Measurements from ENCODE around the gene RAB11FIP4. TPM values are rescaled to one million over a fixed set of nuclear protein-coding genes. Genes with fewer than 3 reads are reported as not detected.

RAB11FIP4 gene
- total RNA-seq, 1 experiment from 2014 or later: 15.1 TPM

DNA sequence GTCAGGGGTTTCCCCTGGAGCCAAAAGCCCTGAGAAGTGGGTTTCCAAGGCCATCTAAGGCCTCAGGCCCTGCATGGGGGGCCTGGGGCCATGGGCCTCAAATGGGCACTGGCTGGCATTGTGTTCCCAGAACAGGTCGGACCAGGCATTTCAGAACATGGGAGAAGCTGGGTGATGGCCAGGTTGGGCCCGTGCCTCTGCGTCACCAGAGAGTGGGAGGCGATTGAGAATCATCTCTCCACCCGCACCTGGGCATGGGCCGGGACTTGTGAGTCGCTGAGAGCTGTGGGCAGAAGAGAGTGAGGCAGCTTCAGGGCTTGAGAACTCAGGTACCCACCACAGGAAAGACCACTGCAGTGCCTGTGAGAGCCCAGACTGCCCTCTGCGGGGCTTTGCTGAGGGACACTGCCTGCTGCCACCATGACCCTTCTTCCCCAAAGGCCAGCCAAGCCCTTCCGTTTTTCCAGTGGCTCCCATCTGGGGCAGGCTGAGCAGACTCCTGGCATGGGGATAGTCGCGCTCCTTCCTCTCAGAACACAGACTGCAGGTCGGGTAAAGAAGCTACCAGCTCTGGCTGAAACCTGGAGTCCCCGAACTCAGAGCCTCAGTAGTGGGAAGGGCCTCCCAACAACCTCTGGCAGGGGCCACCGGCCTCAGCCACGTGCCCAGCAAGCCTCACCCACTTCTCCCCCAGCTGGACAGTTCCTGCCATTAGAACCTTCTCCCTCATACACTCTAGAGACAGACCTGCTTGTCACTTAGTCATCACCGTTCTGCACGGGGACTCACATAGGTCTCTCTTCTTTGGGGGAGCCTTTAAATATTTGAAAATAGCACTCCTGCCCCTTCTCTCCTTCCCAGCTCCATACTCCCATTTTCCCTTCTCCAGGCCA is 1.6 kb downstream of the RAB11FIP4 start:
- intact Hi-C loops (cut with micrococcal nuclease): no loop called here
- Histone ChIP-seq H3K4me2 (ENCODE audit: low read length) (no peak overlapping the region), H4K20me1 (ENCODE audit: insufficient read depth) (no peaks in the 10 kb centered on the region), H3K4me3 (replicated peaks in 1 of 2; ENCODE audit: low read depth in 1 of 2, low read length in 2 of 2) (no peak overlapping the region), H3K79me2 (ENCODE audit: insufficient read depth, low read length) (no peaks in the 10 kb centered on the region), H3K27me3 (ENCODE audit: insufficient read depth, low read length) (no peaks in the 10 kb centered on the region), H3K27ac (ENCODE audit: low read depth, low read length) (no peak overlapping the region), H3K9me3 (ENCODE audit: control insufficient read depth in 1 of 2, insufficient read depth in 1 of 2, low read depth in 1 of 2, low read length in 2 of 2) (no peaks in the 10 kb centered on the region), H3K9me2 (ENCODE audit: insufficient read depth) (no peaks in the 10 kb centered on the region), H3K4me1 (ENCODE audit: control insufficient read depth in 1 of 2, insufficient read depth in 2 of 2, low read length in 2 of 2) (no peaks in the 10 kb centered on the region), H3K9ac (ENCODE audit: low read length) (no peak overlapping the region), H2AFZ (ENCODE audit: low read depth, low read length, poor library complexity, severe bottlenecking) (no peak overlapping the region), H3K36me3 (ENCODE audit: control insufficient read depth in 1 of 2, insufficient read depth in 2 of 2, low read length in 2 of 2) (no peaks in the 10 kb centered on the region)
- TF ChIP-seq EZH2phosphoT487 (IDR thresholded peaks at IDR 0.05; ENCODE audit: borderline replicate concordance) (no peak), SRF (IDR thresholded peaks at IDR 0.05; ENCODE audit: low read depth) (no peak), CEBPB (IDR thresholded peaks at IDR 0.05; ENCODE audit: low read depth) (no peak), JUND (IDR thresholded peaks at IDR 0.05) (no peak)
- TF ChIP-seq, protein P1, sequence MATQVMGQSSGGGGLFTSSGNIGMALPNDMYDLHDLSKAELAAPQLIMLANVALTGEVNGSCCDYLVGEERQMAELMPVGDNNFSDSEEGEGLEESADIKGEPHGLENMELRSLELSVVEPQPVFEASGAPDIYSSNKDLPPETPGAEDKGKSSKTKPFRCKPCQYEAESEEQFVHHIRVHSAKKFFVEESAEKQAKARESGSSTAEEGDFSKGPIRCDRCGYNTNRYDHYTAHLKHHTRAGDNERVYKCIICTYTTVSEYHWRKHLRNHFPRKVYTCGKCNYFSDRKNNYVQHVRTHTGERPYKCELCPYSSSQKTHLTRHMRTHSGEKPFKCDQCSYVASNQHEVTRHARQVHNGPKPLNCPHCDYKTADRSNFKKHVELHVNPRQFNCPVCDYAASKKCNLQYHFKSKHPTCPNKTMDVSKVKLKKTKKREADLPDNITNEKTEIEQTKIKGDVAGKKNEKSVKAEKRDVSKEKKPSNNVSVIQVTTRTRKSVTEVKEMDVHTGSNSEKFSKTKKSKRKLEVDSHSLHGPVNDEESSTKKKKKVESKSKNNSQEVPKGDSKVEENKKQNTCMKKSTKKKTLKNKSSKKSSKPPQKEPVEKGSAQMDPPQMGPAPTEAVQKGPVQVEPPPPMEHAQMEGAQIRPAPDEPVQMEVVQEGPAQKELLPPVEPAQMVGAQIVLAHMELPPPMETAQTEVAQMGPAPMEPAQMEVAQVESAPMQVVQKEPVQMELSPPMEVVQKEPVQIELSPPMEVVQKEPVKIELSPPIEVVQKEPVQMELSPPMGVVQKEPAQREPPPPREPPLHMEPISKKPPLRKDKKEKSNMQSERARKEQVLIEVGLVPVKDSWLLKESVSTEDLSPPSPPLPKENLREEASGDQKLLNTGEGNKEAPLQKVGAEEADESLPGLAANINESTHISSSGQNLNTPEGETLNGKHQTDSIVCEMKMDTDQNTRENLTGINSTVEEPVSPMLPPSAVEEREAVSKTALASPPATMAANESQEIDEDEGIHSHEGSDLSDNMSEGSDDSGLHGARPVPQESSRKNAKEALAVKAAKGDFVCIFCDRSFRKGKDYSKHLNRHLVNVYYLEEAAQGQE (IDR thresholded peaks at IDR 0.05; ENCODE audit: low read depth): peak; percentile 32
- no TSS peak for BruUV-seq (replicated peaks)
- ChIA-PET POLR2A (no interaction called here), CTCF (no interaction called here), RAD21 (ENCODE audit: low non-redundant PET in 1 of 2, low total read pairs in 2 of 2, uncharacterized antibody in 2 of 2, unreplicated experiment in 2 of 2) (no interaction called here)
- ATAC-seq: no peak
- DNase-seq (ENCODE audit: low read depth, low spot score): no peak

DNA sequence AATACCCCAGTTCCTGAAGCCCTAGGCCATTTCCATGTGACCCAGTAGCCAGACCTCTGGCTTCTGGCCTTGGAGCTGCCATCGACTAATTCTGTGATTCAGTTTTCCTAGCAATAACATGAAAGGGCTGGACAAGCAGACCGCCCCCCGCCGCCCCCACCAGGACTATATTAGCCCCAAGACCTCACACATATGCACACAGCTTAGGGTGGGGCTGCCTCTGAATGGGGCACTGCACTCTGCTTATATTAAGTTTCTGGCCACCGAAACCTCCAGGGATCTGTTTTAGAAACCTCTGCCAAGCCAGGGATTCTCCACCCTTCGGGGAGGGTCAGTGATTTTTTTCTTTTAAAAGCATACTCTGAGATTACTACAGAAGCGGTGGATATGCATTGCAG is 2.3 kb downstream of the RAB11FIP4 start:
- Histone ChIP-seq H3K36me3 (ENCODE audit: control insufficient read depth in 1 of 2, insufficient read depth in 2 of 2, low read length in 2 of 2) (no peaks in the 10 kb centered on the region), H2AFZ (ENCODE audit: low read depth, low read length, poor library complexity, severe bottlenecking) (no peak overlapping the region), H3K9ac (ENCODE audit: low read length) (no peak overlapping the region), H3K4me3 (replicated peaks in 1 of 2; ENCODE audit: low read depth in 1 of 2, low read length in 2 of 2) (no peak overlapping the region), H3K9me2 (ENCODE audit: insufficient read depth) (no peaks in the 10 kb centered on the region), H3K79me2 (ENCODE audit: insufficient read depth, low read length) (no peaks in the 10 kb centered on the region), H3K4me1 (ENCODE audit: control insufficient read depth in 1 of 2, insufficient read depth in 2 of 2, low read length in 2 of 2) (no peaks in the 10 kb centered on the region), H3K27ac (ENCODE audit: low read depth, low read length) (no peak overlapping the region), H3K27me3 (ENCODE audit: insufficient read depth, low read length) (no peaks in the 10 kb centered on the region), H3K9me3 (ENCODE audit: control insufficient read depth in 1 of 2, insufficient read depth in 1 of 2, low read depth in 1 of 2, low read length in 2 of 2) (no peaks in the 10 kb centered on the region), H4K20me1 (ENCODE audit: insufficient read depth) (no peaks in the 10 kb centered on the region), H3K4me2 (ENCODE audit: low read length) (no peak overlapping the region)
- ChIA-PET CTCF (no interaction called here), RAD21 (ENCODE audit: low non-redundant PET in 1 of 2, low total read pairs in 2 of 2, uncharacterized antibody in 2 of 2, unreplicated experiment in 2 of 2) (no interaction called here), POLR2A (no interaction called here)
- BruUV-seq (replicated peaks): no TSS peak
- DNase-seq (ENCODE audit: low read depth, low spot score) (no peak), ATAC-seq (no peak)
- intact Hi-C loops (cut with micrococcal nuclease): no loop called here
- no peak for TF ChIP-seq ELF1 (IDR thresholded peaks at IDR 0.05; ENCODE audit: borderline replicate concordance, low read depth)
- TF ChIP-seq, protein P1 (IDR thresholded peaks at IDR 0.05; ENCODE audit: low read depth): no peak
- TF ChIP-seq, protein P2, sequence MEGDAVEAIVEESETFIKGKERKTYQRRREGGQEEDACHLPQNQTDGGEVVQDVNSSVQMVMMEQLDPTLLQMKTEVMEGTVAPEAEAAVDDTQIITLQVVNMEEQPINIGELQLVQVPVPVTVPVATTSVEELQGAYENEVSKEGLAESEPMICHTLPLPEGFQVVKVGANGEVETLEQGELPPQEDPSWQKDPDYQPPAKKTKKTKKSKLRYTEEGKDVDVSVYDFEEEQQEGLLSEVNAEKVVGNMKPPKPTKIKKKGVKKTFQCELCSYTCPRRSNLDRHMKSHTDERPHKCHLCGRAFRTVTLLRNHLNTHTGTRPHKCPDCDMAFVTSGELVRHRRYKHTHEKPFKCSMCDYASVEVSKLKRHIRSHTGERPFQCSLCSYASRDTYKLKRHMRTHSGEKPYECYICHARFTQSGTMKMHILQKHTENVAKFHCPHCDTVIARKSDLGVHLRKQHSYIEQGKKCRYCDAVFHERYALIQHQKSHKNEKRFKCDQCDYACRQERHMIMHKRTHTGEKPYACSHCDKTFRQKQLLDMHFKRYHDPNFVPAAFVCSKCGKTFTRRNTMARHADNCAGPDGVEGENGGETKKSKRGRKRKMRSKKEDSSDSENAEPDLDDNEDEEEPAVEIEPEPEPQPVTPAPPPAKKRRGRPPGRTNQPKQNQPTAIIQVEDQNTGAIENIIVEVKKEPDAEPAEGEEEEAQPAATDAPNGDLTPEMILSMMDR (IDR thresholded peaks at IDR 0.05 in 2 of 3, conservative IDR thresholded peaks at IDR 0.05 in 1 of 3; ENCODE audit: borderline replicate concordance in 1 of 3, insufficient read depth in 1 of 3, low read depth in 2 of 3, low read length in 2 of 3): no peak
- no peak for TF ChIP-seq POLR2A (IDR thresholded peaks at IDR 0.05; ENCODE audit: borderline replicate concordance, extremely low read depth, insufficient read depth, insufficient read length)
- no peak for TF ChIP-seq TCF7L2 (IDR thresholded peaks at IDR 0.05; ENCODE audit: borderline replicate concordance, extremely low read depth, insufficient read depth, insufficient read length)
- TF ChIP-seq SP1 (IDR thresholded peaks at IDR 0.05; ENCODE audit: low read depth): no peak

Measured in HCT116 (cell line).